Calu3 (cell line): ENCODE measurements around the gene KCTD15. TPM values are rescaled to one million over a fixed set of nuclear protein-coding genes. Genes with fewer than 3 reads are reported as not detected.

Experiments
- BruUV-seq: library from RNA; stranded (reverse); fragments of 400-500 nt; replicated peaks from 2 replicates; lab custom pipeline; 2021; lab: Mats Ljungman, UMichigan
- CTCF ChIA-PET: fragments of 300-600 bp; sonication (Branson Sonifier 250); formaldehyde crosslinking; loops from one replicate; lab custom pipeline; 2022; ENCODE audit warnings: antibody characterized with exemption; lab: Charles Lee
- DNase-seq: peaks from one replicate; pipeline ENCODE4 v3.0.0; 2022
- H3K27ac Mint-ChIP-seq: one replicate; pipeline ENCODE4 v1.8.0; 2022; ENCODE audit warnings: mixed read lengths; ENCODE audit not compliant: unreplicated experiment
- H3K27me3 Mint-ChIP-seq: one replicate; pipeline ENCODE4 v1.8.0; 2022; ENCODE audit warnings: mixed read lengths; ENCODE audit not compliant: unreplicated experiment
- H3K36me3 Mint-ChIP-seq: one replicate; pipeline ENCODE4 v1.8.0; 2022; ENCODE audit warnings: mild to moderate bottlenecking, moderate library complexity, mixed read lengths; ENCODE audit not compliant: insufficient read depth, unreplicated experiment
- H3K4me1 Mint-ChIP-seq: one replicate; pipeline ENCODE4 v1.8.0; 2022; ENCODE audit warnings: mild to moderate bottlenecking, low read depth, mixed read lengths; ENCODE audit not compliant: unreplicated experiment
- H3K4me3 Mint-ChIP-seq: one replicate; pipeline ENCODE4 v1.8.0; 2022; ENCODE audit warnings: mild to moderate bottlenecking, low read depth, moderate library complexity, mixed read lengths; ENCODE audit not compliant: unreplicated experiment
- H3K9me3 Mint-ChIP-seq: one replicate; pipeline ENCODE4 v1.8.0; 2022; ENCODE audit warnings: low read depth, mixed read lengths; ENCODE audit not compliant: unreplicated experiment
- CTCF ChIP-seq: fragments of 200-600 bp; IDR thresholded peaks from one replicate; pipeline ENCODE4 v1.8.0; 2022; ENCODE audit warnings: antibody characterized with exemption; ENCODE audit not compliant: unreplicated experiment
- intact Hi-C: fragments of 100-400 bp; cut with micrococcal nuclease; formaldehyde crosslinking; loops from one replicate; pipeline ENCODE4 v1.10.0; 2022; ENCODE audit not compliant: unreplicated experiment
- total RNA-seq: library from RNA; stranded (reverse); gene quantifications from 2 replicates; pipeline ENCODE4 v1.2.3, GENCODE V29; 2022

KCTD15 gene
- total RNA-seq, 1 experiment from 2014 or later, result 18.6 TPM

GRCh38 chr19:33831825-33832224, 35.2 kb downstream of the KCTD15 start:
- no peaks in the 10 kb centered on the region for H3K9me3 Mint-ChIP-seq
- intact Hi-C loops, result no loop called here
- no peaks in the 10 kb centered on the region for H3K4me1 Mint-ChIP-seq
- CTCF ChIA-PET, result interaction anchor here (0.6 kb wide), 2 partner anchors 12 to 139 kb away, joined by 3 to 7 read pairs; no protein-coding TSS in a partner anchor
- no peaks in the 10 kb centered on the region for H3K36me3 Mint-ChIP-seq
- DNase-seq, result no peak
- H3K27ac Mint-ChIP-seq, result no peak overlapping the region
- no peak overlapping the region for H3K4me3 Mint-ChIP-seq
- no TSS peak for BruUV-seq
- no peak for TF ChIP-seq CTCF
- peaks cover 66% of the 10 kb centered on the region for H3K27me3 Mint-ChIP-seq

- Mint-ChIP-seq H3K27ac (no peak overlapping the region), H3K27me3 (peaks cover 63% of the 10 kb centered on the region), H3K9me3 (no peaks in the 10 kb centered on the region), H3K4me1 (no peaks in the 10 kb centered on the region), H3K36me3 (no peaks in the 10 kb centered on the region), H3K4me3 (no peak overlapping the region)
- intact Hi-C loops, result no loop called here
- CTCF ChIA-PET, result interaction anchor here (0.5 kb wide), 1 partner anchor 138 kb away, joined by 3 read pairs; no protein-coding TSS in a partner anchor
- no peak for TF ChIP-seq CTCF
- BruUV-seq, result no TSS peak
- no peak for DNase-seq
Observed at GRCh38 chr19:33832633-33833032, 36.0 kb downstream of the KCTD15 start.

GRCh38 chr19:33840382-33840781, 43.7 kb downstream of the KCTD15 start:
- CTCF ChIA-PET, result interaction anchor here (0.5 kb wide), 1 partner anchor 36 kb away, joined by 4 read pairs; no protein-coding TSS in a partner anchor
- no peaks in the 10 kb centered on the region for H3K4me1 Mint-ChIP-seq
- TF ChIP-seq CTCF, result no peak
- no peaks in the 10 kb centered on the region for H3K9me3 Mint-ChIP-seq
- no peak overlapping the region for H3K4me3 Mint-ChIP-seq
- H3K27ac Mint-ChIP-seq, result no peak overlapping the region
- no peak for DNase-seq
- peaks cover 68% of the 10 kb centered on the region for H3K27me3 Mint-ChIP-seq
- intact Hi-C loops, result no loop called here
- no TSS peak for BruUV-seq
- no peaks in the 10 kb centered on the region for H3K36me3 Mint-ChIP-seq

GRCh38 chr19:33840783-33841182, 44.1 kb downstream of the KCTD15 start:
- BruUV-seq, result no TSS peak
- H3K4me3 Mint-ChIP-seq, result no peak overlapping the region
- H3K4me1 Mint-ChIP-seq, result no peaks in the 10 kb centered on the region
- no peak overlapping the region for H3K27ac Mint-ChIP-seq
- DNase-seq, result no peak
- TF ChIP-seq CTCF, result no peak
- H3K27me3 Mint-ChIP-seq, result peaks cover 68% of the 10 kb centered on the region
- CTCF ChIA-PET, result interaction anchor here (0.5 kb wide), 1 partner anchor 36 kb away, joined by 4 read pairs; no protein-coding TSS in a partner anchor
- intact Hi-C loops, result no loop called here
- no peaks in the 10 kb centered on the region for H3K36me3 Mint-ChIP-seq
- no peaks in the 10 kb centered on the region for H3K9me3 Mint-ChIP-seq
